PC-3 (cell line): Measurements from ENCODE around the gene GALNT2. TPM values are rescaled to one million over a fixed set of nuclear protein-coding genes. Genes with fewer than 3 reads are reported as not detected.

Source experiments
- ATAC-seq: fragments of 200-7000 bp; cut with Tn5 transposase; 2 replicates; pipeline ENCODE4 v1.9.1; 2020; ENCODE audit warnings: mild to moderate bottlenecking, moderate library complexity
- BruUV-seq: library from RNA; stranded (reverse); fragments of 400-500 nt; replicated peaks from 2 replicates; lab custom pipeline; 2021; lab: Mats Ljungman, UMichigan
- CTCF ChIA-PET: fragments of 300-600 bp; sonication (Branson Sonifier 250); formaldehyde crosslinking; loops from one replicate; lab custom pipeline; 2022; ENCODE audit warnings: antibody characterized with exemption; lab: Charles Lee
- POLR2A ChIA-PET: fragments of 300-600 bp; sonication (Branson Sonifier 250); formaldehyde crosslinking; loops from one replicate; lab custom pipeline; 2022; ENCODE audit warnings: antibody characterized with exemption; ENCODE audit not compliant: unreplicated experiment; lab: Charles Lee
- DNase-seq: peaks from one replicate; pipeline ENCODE4 v3.0.0-alpha.2; 2015
- H2AFZ ChIP-seq: fragments of 300-600 bp; sonication (generic); 2 replicates; pipeline ENCODE4 v1.6.0; 2016; ENCODE audit warnings: antibody characterized with exemption, low read length
- H3F3A ChIP-seq: fragments of 300-600 bp; sonication (generic); one replicate; pipeline ENCODE4 v1.6.0; 2017; ENCODE audit warnings: antibody characterized with exemption, low read length, control low read depth, mild to moderate bottlenecking; ENCODE audit not compliant: unreplicated experiment
- H3K27ac ChIP-seq: fragments of 300-600 bp; sonication (generic); 2 replicates; pipeline ENCODE4 v1.5.1; 2016; ENCODE audit warnings: mild to moderate bottlenecking, low read length
- H3K27me3 ChIP-seq: fragments of 300-600 bp; sonication (generic); 2 replicates; pipeline ENCODE4 v1.6.1; 2016; ENCODE audit warnings: low read length, mixed read lengths
- H3K36me3 ChIP-seq: fragments of 300-600 bp; sonication (generic); 2 replicates; pipeline ENCODE4 v1.6.1; 2016; ENCODE audit warnings: low read depth, mixed run types, low read length, mixed read lengths
- H3K4me1 ChIP-seq: fragments of 300-600 bp; sonication (generic); 2 replicates; pipeline ENCODE4 v1.5.1; 2016; ENCODE audit warnings: low read length; ENCODE audit not compliant: insufficient read depth
- H3K4me2 ChIP-seq: fragments of 300-600 bp; sonication (generic); 2 replicates; pipeline ENCODE4 v1.6.0; 2016; ENCODE audit warnings: low read length
- H3K4me3 ChIP-seq: fragments of 300-600 bp; sonication (generic); 2 replicates; pipeline ENCODE4 v1.5.1; 2016; ENCODE audit warnings: mild to moderate bottlenecking, low read length, mixed read lengths
- H3K79me2 ChIP-seq: fragments of 300-600 bp; sonication (generic); 2 replicates; pipeline ENCODE4 v1.6.1; 2017; ENCODE audit warnings: low read length, mixed read lengths
- H3K9ac ChIP-seq: fragments of 300-600 bp; sonication (generic); 2 replicates; pipeline ENCODE4 v1.6.0; 2016; ENCODE audit warnings: mild to moderate bottlenecking, low read length
- H3K9me2 ChIP-seq: fragments of 300-600 bp; sonication (generic); replicated peaks from 2 replicates; pipeline ENCODE4 v1.6.1; 2016; ENCODE audit warnings: mixed run types, low read length, mixed read lengths
- H3K9me3 ChIP-seq: fragments of 300-600 bp; sonication (generic); 2 replicates; pipeline ENCODE4 v1.6.1; 2016; ENCODE audit warnings: low read length, mixed read lengths
- H4K20me1 ChIP-seq: fragments of 300-600 bp; sonication (generic); 2 replicates; pipeline ENCODE4 v1.6.1; 2016; ENCODE audit warnings: low read length, mixed read lengths
- CTCF ChIP-seq: fragments of 300-600 bp; sonication (generic); conservative IDR thresholded peaks from 2 replicates; pipeline ENCODE4 v1.5.1; 2017; ENCODE audit warnings: antibody characterized with exemption, low read depth, mild to moderate bottlenecking, low read length
- EZH2 ChIP-seq: fragments of 300-600 bp; sonication (generic); IDR thresholded peaks from one replicate; pipeline ENCODE4 v1.6.1; 2017; ENCODE audit warnings: antibody characterized with exemption, mild to moderate bottlenecking, low read length; ENCODE audit not compliant: unreplicated experiment
- EZH2phosphoT487 ChIP-seq: fragments of 300-600 bp; sonication (generic); IDR thresholded peaks from 2 replicates; pipeline ENCODE4 v1.6.1; 2018; ENCODE audit warnings: mild to moderate bottlenecking, antibody characterized with exemption, low read length, borderline replicate concordance
- intact Hi-C: fragments of 100-400 bp; cut with micrococcal nuclease; formaldehyde crosslinking; loops from 2 replicates; pipeline ENCODE4 v1.9.0; 2023
- total RNA-seq: library from RNA; depleted of rRNA; stranded (reverse); fragments of >200 nt; gene quantifications from 2 replicates; pipeline ENCODE4 v1.2.3, GENCODE V29; 2014

Gene GALNT2
- total RNA-seq, 1 experiment from 2014 or later = 182 TPM

GRCh38 chr1:230150615-230151014 is 83.6 kb downstream of the GALNT2 start:
- Histone ChIP-seq H3K4me1 (no peaks in the 10 kb centered on the region), H3K27me3 (no peaks in the 10 kb centered on the region), H3K27ac (no peak overlapping the region), H4K20me1 (peaks cover 21% of the 10 kb centered on the region; the same call in 1 of the 2 replicates), H3K9ac (no peak overlapping the region), H3K9me3 (no peaks in the 10 kb centered on the region), H3F3A (no peaks in the 10 kb centered on the region), H2AFZ (no peak overlapping the region), H3K4me2 (no peak overlapping the region), H3K79me2 (peaks cover 99% of the 10 kb centered on the region), H3K4me3 (no peak overlapping the region), H3K9me2 (no peaks in the 10 kb centered on the region), H3K36me3 (no peaks in the 10 kb centered on the region)
- ChIA-PET CTCF (no interaction called here), POLR2A (no interaction called here)
- BruUV-seq = no TSS peak
- TF ChIP-seq CTCF (no peak), EZH2 (no peak), EZH2phosphoT487 (no peak)
- DNase-seq (no peak), ATAC-seq (no peak)
- intact Hi-C loops = no loop called here

GRCh38 chr1:230151924-230152468 is 85.0 kb downstream of the GALNT2 start:
- POLR2A ChIA-PET = no interaction called here
- TF ChIP-seq CTCF = no peak
- no peak for TF ChIP-seq EZH2phosphoT487
- no peak for TF ChIP-seq EZH2

GRCh38 chr1:230152999-230153398 is 86.0 kb downstream of the GALNT2 start:
- Histone ChIP-seq H3K9ac (no peak overlapping the region), H2AFZ (no peak overlapping the region), H3K4me2 (no peak overlapping the region), H3K4me3 (no peak overlapping the region), H4K20me1 (peaks cover 6% of the 10 kb centered on the region; the same call in 1 of the 2 replicates), H3K9me3 (no peaks in the 10 kb centered on the region), H3K27ac (no peak overlapping the region), H3K27me3 (no peaks in the 10 kb centered on the region), H3F3A (no peaks in the 10 kb centered on the region), H3K4me1 (peaks cover 8% of the 10 kb centered on the region), H3K36me3 (peaks cover 5% of the 10 kb centered on the region; the same call in 1 of the 2 replicates), H3K9me2 (no peaks in the 10 kb centered on the region), H3K79me2 (peaks cover 99% of the 10 kb centered on the region)
- ATAC-seq (no peak), DNase-seq (no peak)
- no TSS peak for BruUV-seq
- intact Hi-C loops = no loop called here
- no peak for TF ChIP-seq EZH2
- no peak for TF ChIP-seq CTCF
- no peak for TF ChIP-seq EZH2phosphoT487
- ChIA-PET POLR2A (no interaction called here), CTCF (no interaction called here)

More at GRCh38 chr1:230151924-230152468, 85.0 kb downstream of the GALNT2 start:
- DNase-seq = no peak
- H3K4me3 ChIP-seq = no peak overlapping the region
- H3K27ac ChIP-seq = no peak overlapping the region
- H2AFZ ChIP-seq = no peak overlapping the region
- H3K9ac ChIP-seq = no peak overlapping the region
- H3K79me2 ChIP-seq = peaks cover 99% of the 10 kb centered on the region
- no TSS peak for BruUV-seq
- intact Hi-C loops = no loop called here
- H3K9me3 ChIP-seq = no peaks in the 10 kb centered on the region
- CTCF ChIA-PET = no interaction called here
- peaks cover 11% of the 10 kb centered on the region; the same call in 1 of the 2 replicates for H4K20me1 ChIP-seq
- peaks cover 5% of the 10 kb centered on the region; the same call in 1 of the 2 replicates for H3K36me3 ChIP-seq
- no peak overlapping the region for H3K4me2 ChIP-seq
- no peaks in the 10 kb centered on the region for H3K9me2 ChIP-seq
- H3F3A ChIP-seq = no peaks in the 10 kb centered on the region
- no peak for ATAC-seq
- H3K4me1 ChIP-seq = no peaks in the 10 kb centered on the region
- no peaks in the 10 kb centered on the region for H3K27me3 ChIP-seq
